K562 (cell line): ENCODE measurements around the gene ROBO1. TPM values are rescaled to one million over a fixed set of nuclear protein-coding genes. Genes with fewer than 3 reads are reported as not detected.

Experiments
- ATAC-seq: fragments of 200-7000 bp; cut with Tn5 transposase; 3 replicates; pipeline ENCODE4 v1.9.1; 2020; ENCODE audit warnings: moderate library complexity
- BruUV-seq: library from RNA; stranded (reverse); fragments of 400-500 nt; replicated peaks from 2 replicates; lab custom pipeline; 2021; lab: Mats Ljungman, UMichigan
- CTCF ChIA-PET: fragments of 300-600 bp; formaldehyde crosslinking; extraction: SDS; loops from one replicate; lab custom pipeline; 2021; ENCODE audit warnings: low intra/inter-chr PET ratio; lab: Yijun Ruan, JAX
- POLR2A ChIA-PET: fragments of 300-600, 350-650 bp; sonication (Branson Sonifier 250); formaldehyde crosslinking; extraction: SDS; loops from one replicate; lab custom pipeline; 2021; ENCODE audit warnings: antibody characterized with exemption, inconsistent platforms; lab: Yijun Ruan, JAX
- DNase-seq, 4 experiments: peaks; one replicate each; pipeline versions ENCODE4 v3.0.0 to v3.0.0-alpha.2; 2011 to 2018; ENCODE audit warnings: low spot score in 3 of 4, mixed read lengths in 3 of 4; ENCODE audit errors: extremely low read depth in 1 of 4
- FAIRE-seq: peaks from 2 replicates; lab custom pipeline; 2011; peaks lifted over from hg19 to GRCh38; lab: Jason Lieb, UNC
- H2AFZ ChIP-seq: 2 replicates; pipeline ENCODE4 v1.6.0; 2011; ENCODE audit warnings: low read depth, low read length, control low read depth, inconsistent platforms
- H3K27ac ChIP-seq: fragments of 200-600 bp; 3 replicates; pipeline ENCODE4 v1.8.0; 2011; ENCODE audit warnings: low read depth, mild to moderate bottlenecking, control low read depth, inconsistent platforms, low read length, moderate library complexity, mixed read lengths; ENCODE audit errors: extremely low read depth
- H3K27me3 ChIP-seq, 2 experiments: fragments of 300-600 bp in 1 of 2; 2 replicates in 1 of 2; 3 replicates in 1 of 2; pipeline versions ENCODE4 v1.6.0 to v1.8.0; 2011; ENCODE audit warnings: inconsistent platforms in 2 of 2, low read length in 2 of 2, mild to moderate bottlenecking in 1 of 2, mixed read lengths in 1 of 2, moderate library complexity in 1 of 2; ENCODE audit not compliant: control insufficient read depth in 2 of 2, insufficient read depth in 2 of 2
- H3K36me3 ChIP-seq: fragments of 300-600 bp; 3 replicates; pipeline ENCODE4 v1.8.0; 2011; ENCODE audit warnings: mild to moderate bottlenecking, low read length, inconsistent platforms; ENCODE audit not compliant: control insufficient read depth, insufficient read depth
- H3K4me1 ChIP-seq, 2 experiments: fragments of 200-600 bp in 1 of 2; replicated peaks in 1 of 2; 2 replicates in 1 of 2; 3 replicates in 1 of 2; pipeline versions ENCODE4 v1.5.1 to v1.8.0; 2011; ENCODE audit warnings: inconsistent platforms in 2 of 2, low read length in 2 of 2, mild to moderate bottlenecking in 1 of 2, mixed read lengths in 1 of 2, moderate library complexity in 1 of 2; ENCODE audit not compliant: control insufficient read depth in 2 of 2, insufficient read depth in 2 of 2
- H3K4me2 ChIP-seq: 2 replicates; pipeline ENCODE4 v1.6.1; 2011; ENCODE audit warnings: low read length, control low read depth, inconsistent platforms, mixed read lengths; ENCODE audit not compliant: insufficient read depth
- H3K4me3 ChIP-seq: fragments of 200-600 bp; sonication (generic), shearing (Covaris generic); 2 replicates; pipeline ENCODE4 v1.5.1; 2016; ENCODE audit warnings: control low read depth, inconsistent platforms
- H3K79me2 ChIP-seq: fragments of 200-600 bp; 3 replicates; pipeline ENCODE4 v1.8.0; 2011; ENCODE audit warnings: low read length, inconsistent platforms; ENCODE audit not compliant: control insufficient read depth, insufficient read depth
- H3K9ac ChIP-seq, 2 experiments: 2 replicates each; pipeline versions ENCODE4 v1.6.0 to v1.6.1; 2011; ENCODE audit warnings: low read depth in 2 of 2, low read length in 2 of 2, control low read depth in 1 of 2, inconsistent platforms in 1 of 2, mild to moderate bottlenecking in 1 of 2, mixed read lengths in 1 of 2; ENCODE audit not compliant: insufficient read depth in 1 of 2
- H3K9me1 ChIP-seq: one replicate; pipeline ENCODE4 v1.6.0; 2011; ENCODE audit warnings: inconsistent platforms, mild to moderate bottlenecking, low read length, moderate library complexity; ENCODE audit not compliant: control insufficient read depth, insufficient read depth
- H3K9me3 ChIP-seq: replicated peaks from 2 replicates; pipeline ENCODE4 v1.5.1; 2011; ENCODE audit warnings: low read depth, low read length, inconsistent platforms; ENCODE audit not compliant: control insufficient read depth, insufficient read depth
- H4K20me1 ChIP-seq: replicated peaks from 2 replicates; pipeline ENCODE4 v1.6.1; 2011; ENCODE audit warnings: low read length, inconsistent platforms, mixed read lengths; ENCODE audit not compliant: control insufficient read depth, insufficient read depth
- BDP1 ChIP-seq: IDR thresholded peaks from 3 replicates; pipeline ENCODE4 v1.6.1; 2011; ENCODE audit not compliant: insufficient read length, insufficient read depth
- CCAR2 ChIP-seq: fragments of 200-400 bp; formaldehyde crosslinking; IDR thresholded peaks from 2 replicates; pipeline ENCODE4 v1.6.1; 2017; ENCODE audit warnings: mild to moderate bottlenecking, low read depth, low read length
- ELF4 ChIP-seq: fragments of 450-650 bp; formaldehyde crosslinking; IDR thresholded peaks from 2 replicates; pipeline ENCODE4 v1.4.0; 2022; ENCODE audit warnings: missing genetic modification characterization
- FOXJ3 ChIP-seq: sonication (generic); formaldehyde crosslinking; IDR thresholded peaks from 2 replicates; pipeline ENCODE4 v1.4.0; 2020; ENCODE audit warnings: mild to moderate bottlenecking, missing genetic modification reagents
- MECOM ChIP-seq: fragments of 250-450 bp; sonication (Bioruptor Pico); IDR thresholded peaks from 2 replicates; pipeline ENCODE4 v1.8.0; 2022; ENCODE audit warnings: inconsistent platforms
- NFYB ChIP-seq: IDR thresholded peaks from 2 replicates; pipeline ENCODE4 v1.6.1; 2011; ENCODE audit warnings: mild to moderate bottlenecking, moderate library complexity; ENCODE audit not compliant: insufficient read length; ENCODE audit errors: extremely low read depth
- PTRF ChIP-seq: fragments of 450-650 bp; IDR thresholded peaks from 2 replicates; pipeline ENCODE4 v1.6.1; 2016; ENCODE audit warnings: mild to moderate bottlenecking, missing genetic modification characterization, missing compliant biosample characterization
- RBFOX2 ChIP-seq: fragments of 200-400 bp; formaldehyde crosslinking; IDR thresholded peaks from 2 replicates; pipeline ENCODE4 v1.6.1; 2017; ENCODE audit warnings: low read depth, mild to moderate bottlenecking, low read length, moderate library complexity
- U2AF1 ChIP-seq: fragments of 200-400 bp; formaldehyde crosslinking; optimal IDR thresholded peaks from 2 replicates; pipeline ENCODE3; 2017; ENCODE audit warnings: mild to moderate bottlenecking, low read depth, low read length, moderate library complexity
- ZNF280B ChIP-seq: fragments of 250-450 bp; sonication (Bioruptor Pico); IDR thresholded peaks from 2 replicates; pipeline ENCODE4 v1.5.1; 2021; ENCODE audit warnings: mild to moderate bottlenecking
- ZNF75A ChIP-seq: fragments of 450-650 bp; formaldehyde crosslinking; IDR thresholded peaks from 2 replicates; pipeline ENCODE4 v1.4.0; 2020; ENCODE audit warnings: mild to moderate bottlenecking
- WGBS: fragments of 100-300 bp; shearing (Covaris generic); methylation state at CpG from one replicate; pipeline ENCODE4 v1.1.6; 2016; ENCODE audit warnings: low coverage, mixed read lengths; ENCODE audit not compliant: insufficient coverage; ENCODE audit errors: missing lambda C conversion rate; 5-methylcytosine and 5-hydroxymethylcytosine counted together
- in situ Hi-C: fragments of 300-500 bp; cut with MboI; formaldehyde crosslinking; loops from 4 replicates; pipeline ENCODE4 v1.15.0; 2018; ENCODE audit warnings: inconsistent platforms, mixed read lengths
- intact Hi-C: fragments of 100-400 bp; cut with micrococcal nuclease; formaldehyde crosslinking; loops from 2 replicates; pipeline ENCODE4 v1.14.2; 2022
- polyA plus RNA-seq, 8 experiments: library from polyadenylated mRNA; depleted of rRNA in 4 of 8; stranded (reverse) in 5 of 8; unstranded in 3 of 8; fragments of >200 nt; fragmentation: Nextera tagmentation in 2 of 8; fragmentation: Illumina TruSeq in 1 of 8; extraction: Ambion mirVana in 2 of 8; extraction: Trizol in 1 of 8; gene quantifications; 2 replicates each; pipeline versions ENCODE4 v1.2.1 to v1.2.3, GENCODE V29; 2011 to 2014; ENCODE audit warnings: inconsistent platforms in 1 of 8, missing spikeins in 1 of 8
- total RNA-seq, 7 experiments: library from RNA; depleted of rRNA in 6 of 7; stranded (reverse); fragments of >200 nt in 6 of 7; fragmentation: Illumina TruSeq in 2 of 7; extraction: Trizol in 2 of 7; gene quantifications; 2 replicates each; pipeline versions ENCODE4 v1.2.1 to v1.2.3, GENCODE V29; 2011 to 2021; ENCODE audit warnings: low replicate concordance in 1 of 7
- TF ChIP-seq, protein P1 (sequence below): sonication (generic); formaldehyde crosslinking; IDR thresholded peaks from 2 replicates; pipeline ENCODE4 v1.8.1; 2023; ENCODE audit warnings: missing genetic modification reagents, mild to moderate bottlenecking, borderline replicate concordance
- TF ChIP-seq, protein P2 (sequence below): sonication (generic); formaldehyde crosslinking; IDR thresholded peaks from 2 replicates; pipeline ENCODE4 v1.8.0; 2022; ENCODE audit warnings: mild to moderate bottlenecking, missing genetic modification reagents

Gene ROBO1
- total and polyA plus RNA-seq, 9 of the 15 experiments (the other 6 are each of a cell fraction or from before 2014, with no cell fraction given) = 0.01 to 0.53 (median 0.17) TPM; not detected in 5

- H3K79me2 ChIP-seq = no peaks in the 10 kb centered on the region
- no peak overlapping the region for H3K4me3 ChIP-seq
- no peak overlapping the region for H2AFZ ChIP-seq
- in situ Hi-C loops (no loop called here), intact Hi-C loops (no loop called here)
- H3K9ac ChIP-seq = no peak overlapping the region
- H3K9me3 ChIP-seq = no peaks in the 10 kb centered on the region
- no peaks in the 10 kb centered on the region for H3K9me1 ChIP-seq
- no peak for FAIRE-seq
- H3K27ac ChIP-seq = no peak overlapping the region
- WGBS = 0% methylated on average over 1 of the region's 2 CpGs
- H3K36me3 ChIP-seq = no peaks in the 10 kb centered on the region
- CTCF ChIA-PET = no interaction called here
- POLR2A ChIA-PET = no interaction called here
- H4K20me1 ChIP-seq = no peaks in the 10 kb centered on the region
- ATAC-seq = no peak
- H3K27me3 ChIP-seq = no peaks in the 10 kb centered on the region
- no peak overlapping the region for H3K4me2 ChIP-seq
- no peak for DNase-seq
- no TSS peak for BruUV-seq
- no peaks in the 10 kb centered on the region for H3K4me1 ChIP-seq
- TF ChIP-seq NFYB = no peak
- no peak for TF ChIP-seq RBFOX2
- TF ChIP-seq, protein P1, sequence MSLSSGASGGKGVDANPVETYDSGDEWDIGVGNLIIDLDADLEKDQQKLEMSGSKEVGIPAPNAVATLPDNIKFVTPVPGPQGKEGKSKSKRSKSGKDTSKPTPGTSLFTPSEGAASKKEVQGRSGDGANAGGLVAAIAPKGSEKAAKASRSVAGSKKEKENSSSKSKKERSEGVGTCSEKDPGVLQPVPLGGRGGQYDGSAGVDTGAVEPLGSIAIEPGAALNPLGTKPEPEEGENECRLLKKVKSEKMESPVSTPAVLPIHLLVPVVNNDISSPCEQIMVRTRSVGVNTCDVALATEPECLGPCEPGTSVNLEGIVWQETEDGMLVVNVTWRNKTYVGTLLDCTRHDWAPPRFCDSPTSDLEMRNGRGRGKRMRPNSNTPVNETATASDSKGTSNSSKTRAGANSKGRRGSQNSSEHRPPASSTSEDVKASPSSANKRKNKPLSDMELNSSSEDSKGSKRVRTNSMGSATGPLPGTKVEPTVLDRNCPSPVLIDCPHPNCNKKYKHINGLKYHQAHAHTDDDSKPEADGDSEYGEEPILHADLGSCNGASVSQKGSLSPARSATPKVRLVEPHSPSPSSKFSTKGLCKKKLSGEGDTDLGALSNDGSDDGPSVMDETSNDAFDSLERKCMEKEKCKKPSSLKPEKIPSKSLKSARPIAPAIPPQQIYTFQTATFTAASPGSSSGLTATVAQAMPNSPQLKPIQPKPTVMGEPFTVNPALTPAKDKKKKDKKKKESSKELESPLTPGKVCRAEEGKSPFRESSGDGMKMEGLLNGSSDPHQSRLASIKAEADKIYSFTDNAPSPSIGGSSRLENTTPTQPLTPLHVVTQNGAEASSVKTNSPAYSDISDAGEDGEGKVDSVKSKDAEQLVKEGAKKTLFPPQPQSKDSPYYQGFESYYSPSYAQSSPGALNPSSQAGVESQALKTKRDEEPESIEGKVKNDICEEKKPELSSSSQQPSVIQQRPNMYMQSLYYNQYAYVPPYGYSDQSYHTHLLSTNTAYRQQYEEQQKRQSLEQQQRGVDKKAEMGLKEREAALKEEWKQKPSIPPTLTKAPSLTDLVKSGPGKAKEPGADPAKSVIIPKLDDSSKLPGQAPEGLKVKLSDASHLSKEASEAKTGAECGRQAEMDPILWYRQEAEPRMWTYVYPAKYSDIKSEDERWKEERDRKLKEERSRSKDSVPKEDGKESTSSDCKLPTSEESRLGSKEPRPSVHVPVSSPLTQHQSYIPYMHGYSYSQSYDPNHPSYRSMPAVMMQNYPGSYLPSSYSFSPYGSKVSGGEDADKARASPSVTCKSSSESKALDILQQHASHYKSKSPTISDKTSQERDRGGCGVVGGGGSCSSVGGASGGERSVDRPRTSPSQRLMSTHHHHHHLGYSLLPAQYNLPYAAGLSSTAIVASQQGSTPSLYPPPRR = no peak
- no peak for TF ChIP-seq CCAR2
- TF ChIP-seq U2AF1 = no peak
- no peak for TF ChIP-seq ZNF280B (CRISPR knock-in tag)
- TF ChIP-seq MECOM (CRISPR knock-in tag) = no peak
- TF ChIP-seq PTRF (tag) = no peak
- no peak for TF ChIP-seq ELF4 (CRISPR knock-in tag)
- TF ChIP-seq BDP1 = no peak
- no peak for TF ChIP-seq FOXJ3
- TF ChIP-seq, protein P2, sequence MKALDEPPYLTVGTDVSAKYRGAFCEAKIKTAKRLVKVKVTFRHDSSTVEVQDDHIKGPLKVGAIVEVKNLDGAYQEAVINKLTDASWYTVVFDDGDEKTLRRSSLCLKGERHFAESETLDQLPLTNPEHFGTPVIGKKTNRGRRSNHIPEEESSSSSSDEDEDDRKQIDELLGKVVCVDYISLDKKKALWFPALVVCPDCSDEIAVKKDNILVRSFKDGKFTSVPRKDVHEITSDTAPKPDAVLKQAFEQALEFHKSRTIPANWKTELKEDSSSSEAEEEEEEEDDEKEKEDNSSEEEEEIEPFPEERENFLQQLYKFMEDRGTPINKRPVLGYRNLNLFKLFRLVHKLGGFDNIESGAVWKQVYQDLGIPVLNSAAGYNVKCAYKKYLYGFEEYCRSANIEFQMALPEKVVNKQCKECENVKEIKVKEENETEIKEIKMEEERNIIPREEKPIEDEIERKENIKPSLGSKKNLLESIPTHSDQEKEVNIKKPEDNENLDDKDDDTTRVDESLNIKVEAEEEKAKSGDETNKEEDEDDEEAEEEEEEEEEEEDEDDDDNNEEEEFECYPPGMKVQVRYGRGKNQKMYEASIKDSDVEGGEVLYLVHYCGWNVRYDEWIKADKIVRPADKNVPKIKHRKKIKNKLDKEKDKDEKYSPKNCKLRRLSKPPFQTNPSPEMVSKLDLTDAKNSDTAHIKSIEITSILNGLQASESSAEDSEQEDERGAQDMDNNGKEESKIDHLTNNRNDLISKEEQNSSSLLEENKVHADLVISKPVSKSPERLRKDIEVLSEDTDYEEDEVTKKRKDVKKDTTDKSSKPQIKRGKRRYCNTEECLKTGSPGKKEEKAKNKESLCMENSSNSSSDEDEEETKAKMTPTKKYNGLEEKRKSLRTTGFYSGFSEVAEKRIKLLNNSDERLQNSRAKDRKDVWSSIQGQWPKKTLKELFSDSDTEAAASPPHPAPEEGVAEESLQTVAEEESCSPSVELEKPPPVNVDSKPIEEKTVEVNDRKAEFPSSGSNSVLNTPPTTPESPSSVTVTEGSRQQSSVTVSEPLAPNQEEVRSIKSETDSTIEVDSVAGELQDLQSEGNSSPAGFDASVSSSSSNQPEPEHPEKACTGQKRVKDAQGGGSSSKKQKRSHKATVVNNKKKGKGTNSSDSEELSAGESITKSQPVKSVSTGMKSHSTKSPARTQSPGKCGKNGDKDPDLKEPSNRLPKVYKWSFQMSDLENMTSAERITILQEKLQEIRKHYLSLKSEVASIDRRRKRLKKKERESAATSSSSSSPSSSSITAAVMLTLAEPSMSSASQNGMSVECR (CRISPR knock-in tag) = no peak
- TF ChIP-seq ZNF75A = no peak
Measured at GRCh38 chr3:78605178-78605577, 1162.6 kb downstream of the ROBO1 start.
